ENCODE measurements around the gene NR1H3. TPM values are rescaled to one million over a fixed set of nuclear protein-coding genes. Genes with fewer than 3 reads are reported as not detected.

Gene NR1H3
- total RNA-seq, 1 donor from 2014 or later, result 61.2 TPM

DNA sequence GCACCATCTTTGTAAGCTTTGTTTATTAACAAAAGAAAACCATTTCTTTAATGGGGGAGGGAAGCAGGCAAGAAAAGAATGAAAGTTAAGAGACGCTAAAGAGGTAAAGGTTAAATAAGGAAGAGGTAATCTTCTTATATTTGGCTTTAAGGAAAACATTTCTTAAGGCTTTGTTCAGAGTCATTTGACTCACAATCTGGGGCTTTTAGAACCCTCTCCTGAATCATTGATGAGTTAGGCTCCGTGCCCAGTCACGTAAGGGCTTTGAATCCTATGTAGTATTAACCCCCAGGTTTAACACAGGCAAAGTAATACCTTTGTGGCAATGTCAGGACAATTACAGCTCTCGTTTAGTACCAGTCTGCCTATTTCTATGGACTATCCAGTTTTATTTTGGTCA, 38.2 kb downstream of the NR1H3 start:
- no peak for DNase-seq (ENCODE audit: low spot score)
- Mint-ChIP-seq H3K36me3 (ENCODE audit: low read depth, unreplicated experiment) (peaks cover 54% of the 10 kb centered on the region), H3K27ac (ENCODE audit: unreplicated experiment) (no peak overlapping the region), H3K9me3 (ENCODE audit: unreplicated experiment) (no peaks in the 10 kb centered on the region), H3K4me1 (ENCODE audit: unreplicated experiment) (no peaks in the 10 kb centered on the region), H3K27me3 (ENCODE audit: unreplicated experiment) (no peaks in the 10 kb centered on the region), H3K4me3 (ENCODE audit: unreplicated experiment) (no peak overlapping the region)
- TF ChIP-seq, protein P1, sequence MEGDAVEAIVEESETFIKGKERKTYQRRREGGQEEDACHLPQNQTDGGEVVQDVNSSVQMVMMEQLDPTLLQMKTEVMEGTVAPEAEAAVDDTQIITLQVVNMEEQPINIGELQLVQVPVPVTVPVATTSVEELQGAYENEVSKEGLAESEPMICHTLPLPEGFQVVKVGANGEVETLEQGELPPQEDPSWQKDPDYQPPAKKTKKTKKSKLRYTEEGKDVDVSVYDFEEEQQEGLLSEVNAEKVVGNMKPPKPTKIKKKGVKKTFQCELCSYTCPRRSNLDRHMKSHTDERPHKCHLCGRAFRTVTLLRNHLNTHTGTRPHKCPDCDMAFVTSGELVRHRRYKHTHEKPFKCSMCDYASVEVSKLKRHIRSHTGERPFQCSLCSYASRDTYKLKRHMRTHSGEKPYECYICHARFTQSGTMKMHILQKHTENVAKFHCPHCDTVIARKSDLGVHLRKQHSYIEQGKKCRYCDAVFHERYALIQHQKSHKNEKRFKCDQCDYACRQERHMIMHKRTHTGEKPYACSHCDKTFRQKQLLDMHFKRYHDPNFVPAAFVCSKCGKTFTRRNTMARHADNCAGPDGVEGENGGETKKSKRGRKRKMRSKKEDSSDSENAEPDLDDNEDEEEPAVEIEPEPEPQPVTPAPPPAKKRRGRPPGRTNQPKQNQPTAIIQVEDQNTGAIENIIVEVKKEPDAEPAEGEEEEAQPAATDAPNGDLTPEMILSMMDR (IDR thresholded peaks at IDR 0.05; ENCODE audit: unreplicated experiment), result no peak

DNA sequence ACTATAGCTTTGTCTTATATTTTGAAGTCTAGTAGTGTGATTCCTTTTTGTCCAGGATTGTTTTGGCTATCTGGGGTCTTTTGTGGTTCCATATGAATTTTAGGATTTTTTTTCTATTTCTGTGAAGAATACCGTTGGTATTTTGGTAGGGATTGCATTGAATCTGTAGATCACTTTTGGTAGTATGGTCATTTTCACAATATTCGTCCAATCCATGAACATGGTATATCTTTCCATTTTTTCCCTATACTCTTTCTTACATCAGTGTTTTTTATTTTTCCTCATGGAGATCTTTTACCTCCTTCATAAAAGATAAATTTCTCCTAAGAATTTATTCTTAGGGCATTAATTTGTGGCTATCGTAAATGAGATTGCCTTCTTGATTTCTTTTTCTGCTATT, 41.3 kb downstream of the NR1H3 start:
- no peaks in the 10 kb centered on the region for H3K27me3 Mint-ChIP-seq (ENCODE audit: unreplicated experiment)

DNA sequence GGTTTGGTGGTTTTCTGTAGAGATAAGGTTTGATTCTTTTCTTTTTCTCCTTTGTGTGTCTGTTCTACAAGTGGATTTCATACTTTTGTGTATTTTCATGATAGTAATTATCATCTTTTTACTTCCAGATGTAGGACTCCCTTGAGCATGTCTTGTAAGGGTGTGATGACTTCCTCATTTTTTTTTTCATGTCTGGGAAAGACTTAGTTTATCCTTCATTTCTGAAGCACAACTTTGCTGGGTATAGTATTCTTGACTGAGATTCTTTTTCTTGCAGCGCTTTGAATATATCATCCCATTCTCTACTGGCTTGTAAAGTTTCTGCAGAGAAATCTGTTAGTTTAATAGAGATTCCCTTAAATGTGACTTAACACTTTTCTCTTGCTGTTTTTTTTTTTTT, 45.1 kb downstream of the NR1H3 start:
- TF ChIP-seq, protein P1 (IDR thresholded peaks at IDR 0.05; ENCODE audit: unreplicated experiment), result no peak
- Mint-ChIP-seq H3K9me3 (ENCODE audit: unreplicated experiment) (no peaks in the 10 kb centered on the region), H3K27ac (ENCODE audit: unreplicated experiment) (no peak overlapping the region), H3K4me1 (ENCODE audit: unreplicated experiment) (no peaks in the 10 kb centered on the region), H3K27me3 (ENCODE audit: unreplicated experiment) (no peaks in the 10 kb centered on the region), H3K36me3 (ENCODE audit: low read depth, unreplicated experiment) (peaks cover 48% of the 10 kb centered on the region), H3K4me3 (ENCODE audit: unreplicated experiment) (peak overlapping the region; percentile 32)
- DNase-seq (ENCODE audit: low spot score), result no peak

More for the DNA sequence above, 41.3 kb downstream of the NR1H3 start:
- H3K27ac Mint-ChIP-seq (ENCODE audit: unreplicated experiment), result no peak overlapping the region
- peaks cover 67% of the 10 kb centered on the region for H3K36me3 Mint-ChIP-seq (ENCODE audit: low read depth, unreplicated experiment)
- H3K4me1 Mint-ChIP-seq (ENCODE audit: unreplicated experiment), result no peaks in the 10 kb centered on the region
- peak overlapping the region; percentile 69 for H3K4me3 Mint-ChIP-seq (ENCODE audit: unreplicated experiment)
- DNase-seq (ENCODE audit: low spot score), result no peak
- H3K9me3 Mint-ChIP-seq (ENCODE audit: unreplicated experiment), result no peaks in the 10 kb centered on the region
- TF ChIP-seq, protein P1 (IDR thresholded peaks at IDR 0.05; ENCODE audit: unreplicated experiment), result no peak

DNA sequence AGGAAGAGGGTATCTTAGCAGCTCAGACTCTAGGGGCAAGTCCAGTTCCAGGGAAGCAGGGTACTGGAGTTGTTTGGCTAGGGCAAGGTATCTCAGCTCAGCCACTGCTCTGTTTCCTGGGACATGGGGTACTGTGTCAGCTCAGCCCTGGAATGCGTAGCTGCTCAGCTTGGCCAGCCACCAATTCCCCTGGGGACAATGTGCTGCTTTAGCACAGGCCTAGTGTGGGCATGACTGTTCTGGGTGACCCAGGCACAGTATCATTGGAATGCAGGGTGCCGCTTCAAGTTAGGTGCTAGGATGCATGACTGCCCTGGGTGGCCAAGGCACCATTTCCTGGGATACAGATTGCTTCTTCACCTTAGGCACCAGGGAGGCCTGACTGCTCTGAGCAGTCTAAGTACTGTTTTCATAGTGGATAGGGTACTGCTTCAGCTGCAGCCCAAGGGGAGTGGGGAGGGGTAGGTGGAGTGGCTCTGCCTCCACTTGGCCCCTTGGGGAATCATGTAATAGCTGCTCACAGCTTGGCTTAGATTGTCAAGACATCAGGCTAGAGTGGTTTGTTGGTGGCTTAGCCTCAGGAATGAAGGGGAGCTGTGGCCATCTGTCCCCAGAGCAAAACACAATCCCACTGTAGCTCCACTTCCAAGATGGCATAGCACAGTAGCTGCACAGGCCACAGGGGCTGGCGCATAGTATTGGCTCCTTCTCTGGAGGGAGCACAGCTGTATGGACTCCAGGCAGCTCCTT, 48.1 kb downstream of the NR1H3 start:
- peaks cover 40% of the 10 kb centered on the region for H3K36me3 Mint-ChIP-seq (ENCODE audit: low read depth, unreplicated experiment)
- TF ChIP-seq, protein P1 (IDR thresholded peaks at IDR 0.05; ENCODE audit: unreplicated experiment), result no peak
- H3K27ac Mint-ChIP-seq (ENCODE audit: unreplicated experiment), result no peak overlapping the region

DNA sequence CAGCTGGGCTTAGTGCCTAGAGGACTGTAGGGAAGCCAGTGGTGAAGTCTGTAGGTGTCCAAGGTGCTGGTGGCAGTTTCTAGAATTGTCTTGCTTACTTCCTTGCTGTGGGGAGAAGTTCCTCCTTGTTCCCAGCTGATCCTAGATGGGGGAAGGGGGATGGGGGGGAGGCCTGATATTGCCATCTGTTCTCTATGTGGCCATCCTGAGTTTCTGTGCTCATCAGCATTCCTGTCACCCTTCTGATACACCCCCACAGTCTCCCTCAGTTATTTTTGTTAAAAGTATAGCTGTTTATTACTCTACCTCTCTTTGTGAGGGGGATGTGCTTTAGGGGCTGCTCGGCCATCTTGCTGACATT, 48.7 kb downstream of the NR1H3 start:
- no peaks in the 10 kb centered on the region for H3K9me3 Mint-ChIP-seq (ENCODE audit: unreplicated experiment)
- peaks cover 3% of the 10 kb centered on the region for H3K4me1 Mint-ChIP-seq (ENCODE audit: unreplicated experiment)
- no peak overlapping the region for H3K27ac Mint-ChIP-seq (ENCODE audit: unreplicated experiment)
- H3K4me3 Mint-ChIP-seq (ENCODE audit: unreplicated experiment), result no peak overlapping the region
- H3K27me3 Mint-ChIP-seq (ENCODE audit: unreplicated experiment), result peaks cover 2% of the 10 kb centered on the region
- DNase-seq (ENCODE audit: low spot score), result no peak
- TF ChIP-seq, protein P1 (IDR thresholded peaks at IDR 0.05; ENCODE audit: unreplicated experiment), result no peak
- peaks cover 36% of the 10 kb centered on the region for H3K36me3 Mint-ChIP-seq (ENCODE audit: low read depth, unreplicated experiment)

More for the DNA sequence above, 48.1 kb downstream of the NR1H3 start:
- no peak overlapping the region for H3K4me3 Mint-ChIP-seq (ENCODE audit: unreplicated experiment)
- DNase-seq (ENCODE audit: low spot score), result no peak
- peaks cover 3% of the 10 kb centered on the region for H3K4me1 Mint-ChIP-seq (ENCODE audit: unreplicated experiment)
- no peaks in the 10 kb centered on the region for H3K9me3 Mint-ChIP-seq (ENCODE audit: unreplicated experiment)
- H3K27me3 Mint-ChIP-seq (ENCODE audit: unreplicated experiment), result peaks cover 2% of the 10 kb centered on the region
